ENCODE measurements around the gene PTPN13. TPM values are rescaled to one million over a fixed set of nuclear protein-coding genes. Genes with fewer than 3 reads are reported as not detected.

The PTPN13 gene
- total RNA-seq, 1 experiment from 2014 or later = 12.1 TPM

GRCh38 chr4:86569103-86569870, 24.8 kb upstream of the PTPN13 start:
- H2AFZ ChIP-seq (ENCODE audit: low read length) = no peak overlapping the region
- H3K9me3 ChIP-seq (ENCODE audit: low read length) = no peaks in the 10 kb centered on the region
- intact Hi-C loops (cut with micrococcal nuclease) = no loop called here
- no peaks in the 10 kb centered on the region for H3F3A ChIP-seq (ENCODE audit: low read length, unreplicated experiment)
- no TSS peak for BruUV-seq (replicated peaks)
- no peak overlapping the region for H3K27ac ChIP-seq (ENCODE audit: low read length)
- TF ChIP-seq EZH2phosphoT487 (IDR thresholded peaks at IDR 0.05; ENCODE audit: borderline replicate concordance, low read length) (no peak), EZH2 (IDR thresholded peaks at IDR 0.05; ENCODE audit: low read length, unreplicated experiment) (no peak)
- TF ChIP-seq, protein P1, sequence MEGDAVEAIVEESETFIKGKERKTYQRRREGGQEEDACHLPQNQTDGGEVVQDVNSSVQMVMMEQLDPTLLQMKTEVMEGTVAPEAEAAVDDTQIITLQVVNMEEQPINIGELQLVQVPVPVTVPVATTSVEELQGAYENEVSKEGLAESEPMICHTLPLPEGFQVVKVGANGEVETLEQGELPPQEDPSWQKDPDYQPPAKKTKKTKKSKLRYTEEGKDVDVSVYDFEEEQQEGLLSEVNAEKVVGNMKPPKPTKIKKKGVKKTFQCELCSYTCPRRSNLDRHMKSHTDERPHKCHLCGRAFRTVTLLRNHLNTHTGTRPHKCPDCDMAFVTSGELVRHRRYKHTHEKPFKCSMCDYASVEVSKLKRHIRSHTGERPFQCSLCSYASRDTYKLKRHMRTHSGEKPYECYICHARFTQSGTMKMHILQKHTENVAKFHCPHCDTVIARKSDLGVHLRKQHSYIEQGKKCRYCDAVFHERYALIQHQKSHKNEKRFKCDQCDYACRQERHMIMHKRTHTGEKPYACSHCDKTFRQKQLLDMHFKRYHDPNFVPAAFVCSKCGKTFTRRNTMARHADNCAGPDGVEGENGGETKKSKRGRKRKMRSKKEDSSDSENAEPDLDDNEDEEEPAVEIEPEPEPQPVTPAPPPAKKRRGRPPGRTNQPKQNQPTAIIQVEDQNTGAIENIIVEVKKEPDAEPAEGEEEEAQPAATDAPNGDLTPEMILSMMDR (conservative IDR thresholded peaks at IDR 0.05; ENCODE audit: low read depth, low read length) = no peak
- H3K36me3 ChIP-seq (ENCODE audit: low read depth, low read length) = no peaks in the 10 kb centered on the region
- H3K9me2 ChIP-seq (replicated peaks; ENCODE audit: low read length) = no peaks in the 10 kb centered on the region
- H3K79me2 ChIP-seq (ENCODE audit: low read length) = no peaks in the 10 kb centered on the region
- CTCF ChIA-PET = no interaction called here
- POLR2A ChIA-PET (ENCODE audit: unreplicated experiment) = no interaction called here
- no peak overlapping the region for H3K9ac ChIP-seq (ENCODE audit: low read length)
- H4K20me1 ChIP-seq (ENCODE audit: low read length) = no peaks in the 10 kb centered on the region
- H3K4me3 ChIP-seq (ENCODE audit: low read length) = no peak overlapping the region
- ATAC-seq (no peak), DNase-seq (no peak)
- no peak overlapping the region for H3K4me2 ChIP-seq (ENCODE audit: low read length)
- no peaks in the 10 kb centered on the region for H3K4me1 ChIP-seq (ENCODE audit: insufficient read depth, low read length)
- no peaks in the 10 kb centered on the region for H3K27me3 ChIP-seq (ENCODE audit: low read length)

- no peak overlapping the region for H3K9ac ChIP-seq (ENCODE audit: low read length)
- POLR2A ChIA-PET (ENCODE audit: unreplicated experiment) = no interaction called here
- ATAC-seq (no peak), DNase-seq (no peak)
- H3K27me3 ChIP-seq (ENCODE audit: low read length) = no peaks in the 10 kb centered on the region
- H3K4me2 ChIP-seq (ENCODE audit: low read length) = no peak overlapping the region
- no peaks in the 10 kb centered on the region for H3K79me2 ChIP-seq (ENCODE audit: low read length)
- H3K4me1 ChIP-seq (ENCODE audit: insufficient read depth, low read length) = peaks cover 6% of the 10 kb centered on the region; the same call in 1 of the 2 replicates
- no peak overlapping the region for H2AFZ ChIP-seq (ENCODE audit: low read length)
- no peaks in the 10 kb centered on the region for H3F3A ChIP-seq (ENCODE audit: low read length, unreplicated experiment)
- CTCF ChIA-PET = no interaction called here
- H3K9me2 ChIP-seq (replicated peaks; ENCODE audit: low read length) = no peaks in the 10 kb centered on the region
- H3K27ac ChIP-seq (ENCODE audit: low read length) = no peak overlapping the region
- no peak overlapping the region for H3K4me3 ChIP-seq (ENCODE audit: low read length)
- no peaks in the 10 kb centered on the region for H3K36me3 ChIP-seq (ENCODE audit: low read depth, low read length)
- TF ChIP-seq EZH2phosphoT487 (IDR thresholded peaks at IDR 0.05; ENCODE audit: borderline replicate concordance, low read length) = no peak
- TF ChIP-seq, protein P1 (conservative IDR thresholded peaks at IDR 0.05; ENCODE audit: low read depth, low read length) = no peak
- H3K9me3 ChIP-seq (ENCODE audit: low read length) = no peaks in the 10 kb centered on the region
- no peaks in the 10 kb centered on the region for H4K20me1 ChIP-seq (ENCODE audit: low read length)
- no TSS peak for BruUV-seq (replicated peaks)
- intact Hi-C loops (cut with micrococcal nuclease) = no loop called here
Measured at GRCh38 chr4:86579941-86580340, 14.2 kb upstream of the PTPN13 start.

GRCh38 chr4:86582410-86582809, 11.7 kb upstream of the PTPN13 start:
- H3F3A ChIP-seq (ENCODE audit: low read length, unreplicated experiment) = no peaks in the 10 kb centered on the region
- TF ChIP-seq EZH2 (IDR thresholded peaks at IDR 0.05; ENCODE audit: low read length, unreplicated experiment) (no peak), EZH2phosphoT487 (IDR thresholded peaks at IDR 0.05; ENCODE audit: borderline replicate concordance, low read length) (no peak)
- TF ChIP-seq, protein P1 (conservative IDR thresholded peaks at IDR 0.05; ENCODE audit: low read depth, low read length) = no peak
- H3K9me2 ChIP-seq (replicated peaks; ENCODE audit: low read length) = no peaks in the 10 kb centered on the region
- ATAC-seq (no peak), DNase-seq (peak; percentile 28)
- no peaks in the 10 kb centered on the region for H4K20me1 ChIP-seq (ENCODE audit: low read length)
- peak overlapping the region; percentile 83 for H3K4me2 ChIP-seq (ENCODE audit: low read length)
- H3K9me3 ChIP-seq (ENCODE audit: low read length) = no peaks in the 10 kb centered on the region
- peak overlapping the region; percentile 68 for H2AFZ ChIP-seq (ENCODE audit: low read length)
- H3K79me2 ChIP-seq (ENCODE audit: low read length) = no peaks in the 10 kb centered on the region
- no peak overlapping the region for H3K9ac ChIP-seq (ENCODE audit: low read length)
- H3K4me3 ChIP-seq (ENCODE audit: low read length) = peak overlapping the region; percentile 61
- peaks cover 18% of the 10 kb centered on the region for H3K4me1 ChIP-seq (ENCODE audit: insufficient read depth, low read length)
- no peak overlapping the region for H3K27ac ChIP-seq (ENCODE audit: low read length)
- POLR2A ChIA-PET (ENCODE audit: unreplicated experiment) = interaction anchor here (0.5 kb wide), 1 partner anchor 116 kb away, joined by 3 read pairs; no protein-coding TSS in a partner anchor
- H3K36me3 ChIP-seq (ENCODE audit: low read depth, low read length) = no peaks in the 10 kb centered on the region
- no peaks in the 10 kb centered on the region for H3K27me3 ChIP-seq (ENCODE audit: low read length)
- BruUV-seq (replicated peaks) = no TSS peak
- intact Hi-C loops (cut with micrococcal nuclease) = no loop called here
- CTCF ChIA-PET = no interaction called here
